Hematopoietic multipotent progenitor cell treated with erythropoietin and hydrocortisone succinate and interleukin-3 and kit ligand, for 8 days (in vitro differentiated cells): ENCODE results near the gene C1orf226.

Source experiments
- DNase-seq: peaks from one replicate; pipeline ENCODE4 v3.0.0-alpha.2; 2015

C1orf226 gene

DNA sequence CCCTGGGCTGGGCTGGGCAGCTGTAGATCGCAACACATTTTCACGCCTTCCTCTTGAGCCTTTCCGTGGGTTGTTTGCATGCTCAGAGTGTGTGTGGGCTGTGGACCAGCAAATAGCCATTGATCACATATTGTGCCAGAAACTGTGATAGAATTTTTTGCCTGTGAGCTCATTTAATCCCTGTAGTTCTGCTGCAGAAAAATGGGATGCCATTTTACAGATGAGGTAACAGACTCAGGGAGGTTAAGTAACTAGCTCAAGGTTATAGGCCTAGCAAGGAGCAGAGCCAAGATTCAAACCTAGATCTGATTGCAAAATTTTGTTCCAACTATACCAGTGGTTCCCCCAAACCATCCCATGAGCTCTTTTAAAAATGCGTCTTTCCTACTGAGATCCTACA is 15.4 kb upstream of the C1orf226 start:
- DNase-seq: no peak

DNA sequence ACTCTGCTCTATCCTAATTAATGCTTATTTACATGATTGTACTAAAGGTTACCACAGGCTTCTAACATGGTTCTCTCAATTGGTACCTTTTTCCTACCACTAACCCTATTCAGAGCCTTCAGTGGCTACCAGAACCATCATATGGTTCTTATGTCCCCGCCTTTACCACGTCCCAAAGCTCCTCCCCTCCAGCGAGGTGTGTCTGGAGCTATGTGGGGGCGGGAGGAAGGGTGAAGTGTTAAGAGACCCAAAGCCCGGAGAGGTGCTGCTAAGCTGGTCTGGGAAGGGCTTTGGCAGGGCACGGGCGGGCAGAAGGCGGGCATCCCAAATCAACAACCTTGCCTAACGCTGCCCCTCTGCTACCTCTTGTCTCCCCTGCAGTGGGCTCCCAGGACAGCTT is 14.9 kb upstream of the C1orf226 start:
- DNase-seq: no peak

DNA sequence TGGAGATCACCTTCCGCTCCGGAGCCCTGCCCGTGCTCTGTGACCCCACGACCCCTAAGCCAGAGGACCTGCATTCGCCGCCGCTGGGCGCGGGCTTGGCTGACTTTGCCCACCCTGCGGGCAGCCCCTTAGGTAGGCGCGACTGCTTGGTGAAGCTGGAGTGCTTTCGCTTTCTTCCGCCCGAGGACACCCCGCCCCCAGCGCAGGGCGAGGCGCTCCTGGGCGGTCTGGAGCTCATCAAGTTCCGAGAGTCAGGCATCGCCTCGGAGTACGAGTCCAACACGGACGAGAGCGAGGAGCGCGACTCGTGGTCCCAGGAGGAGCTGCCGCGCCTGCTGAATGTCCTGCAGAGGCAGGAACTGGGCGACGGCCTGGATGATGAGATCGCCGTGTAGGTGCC is 14.5 kb upstream of the C1orf226 start:
- no peak for DNase-seq

DNA sequence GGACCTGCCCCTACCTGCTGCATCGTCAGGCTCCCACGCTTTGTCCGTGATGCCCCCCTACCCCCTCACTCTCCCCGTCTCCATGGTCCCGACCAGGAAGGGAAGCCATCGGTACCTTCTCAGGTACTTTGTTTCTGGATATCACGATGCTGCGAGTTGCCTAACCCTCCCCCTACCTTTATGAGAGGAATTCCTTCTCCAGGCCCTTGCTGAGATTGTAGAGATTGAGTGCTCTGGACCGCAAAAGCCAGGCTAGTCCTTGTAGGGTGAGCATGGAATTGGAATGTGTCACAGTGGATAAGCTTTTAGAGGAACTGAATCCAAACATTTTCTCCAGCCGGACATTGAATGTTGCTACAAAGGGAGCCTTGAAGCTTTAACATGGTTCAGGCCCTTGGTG is 13.8 kb upstream of the C1orf226 start:
- DNase-seq: no peak

DNA sequence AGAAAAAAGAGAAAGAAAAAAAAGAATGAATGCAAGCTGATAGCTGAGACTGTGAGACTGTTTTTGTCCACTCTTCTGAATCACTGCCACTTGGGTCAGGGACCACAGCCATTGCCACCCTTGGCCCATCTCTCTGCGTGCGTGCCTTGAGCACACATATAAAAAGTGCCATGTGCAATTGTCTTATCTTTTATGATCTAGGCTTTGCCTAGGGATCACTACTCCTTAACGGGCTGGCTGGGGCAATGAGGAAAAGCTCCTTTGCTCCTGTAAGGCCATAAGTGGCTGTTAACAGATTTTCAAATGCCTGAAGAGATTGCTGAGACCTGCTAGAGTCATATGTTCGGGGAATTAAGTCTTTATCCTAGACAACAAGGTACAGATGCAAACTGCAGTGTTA is 13.1 kb upstream of the C1orf226 start:
- no peak for DNase-seq

DNA sequence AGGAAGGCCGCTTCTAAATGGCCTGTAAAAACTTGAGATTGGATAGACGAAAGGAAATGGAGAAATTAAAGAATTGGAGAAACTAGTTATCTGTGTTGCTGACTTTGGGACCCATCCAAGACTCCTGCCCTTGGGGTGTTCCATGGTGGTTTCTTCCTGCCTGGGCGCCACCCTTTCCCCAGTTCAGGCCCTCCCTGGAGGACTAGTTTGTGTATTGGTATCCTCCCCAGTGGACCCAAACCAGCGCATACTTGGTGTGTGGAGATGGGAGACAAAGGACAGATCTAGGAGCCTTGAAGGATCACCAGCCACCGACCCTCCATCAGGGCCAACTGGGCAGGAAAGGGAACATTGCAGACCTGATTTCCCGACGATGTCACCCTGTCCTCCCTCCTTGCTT is 12.0 kb upstream of the C1orf226 start:
- DNase-seq: no peak

DNA sequence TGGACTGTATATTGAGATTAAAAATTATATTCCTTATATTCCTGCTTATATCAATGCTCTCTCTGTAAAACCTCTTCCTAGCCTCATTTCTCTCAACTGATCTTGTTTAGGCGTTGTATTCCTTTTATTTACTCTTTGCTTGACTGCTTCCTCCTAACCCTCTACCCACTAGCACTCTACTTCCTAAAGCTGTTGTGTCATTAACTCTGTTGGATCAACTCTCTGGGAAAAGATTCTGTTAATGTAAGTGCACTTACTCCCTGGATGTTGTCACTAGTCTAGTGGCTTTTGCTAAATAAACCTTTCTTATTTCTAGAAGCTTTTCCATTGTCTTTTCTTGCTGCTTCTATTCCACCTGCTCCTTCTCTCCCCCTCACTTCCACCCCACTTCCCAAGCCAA is 11.4 kb upstream of the C1orf226 start:
- DNase-seq: no peak

DNA sequence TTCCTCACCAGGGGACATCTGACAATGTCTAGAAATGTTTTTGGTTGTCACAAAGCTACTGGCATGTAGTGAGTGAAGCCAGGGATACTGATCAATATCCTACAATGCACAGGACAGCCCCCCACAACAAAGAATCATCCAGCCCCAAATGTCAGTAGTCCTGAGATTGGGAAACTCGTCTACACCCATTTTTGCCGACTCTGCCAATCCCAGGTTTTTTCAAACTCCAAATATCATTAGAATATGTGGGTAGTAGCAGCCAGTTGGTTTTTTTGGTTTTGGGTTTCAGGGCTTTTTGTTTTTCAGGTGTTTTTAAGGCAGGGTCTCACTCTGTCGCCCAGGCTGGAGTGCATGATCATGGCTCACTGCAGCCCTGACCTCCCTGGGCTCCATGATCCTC is 10.8 kb upstream of the C1orf226 start:
- no peak for DNase-seq

DNA sequence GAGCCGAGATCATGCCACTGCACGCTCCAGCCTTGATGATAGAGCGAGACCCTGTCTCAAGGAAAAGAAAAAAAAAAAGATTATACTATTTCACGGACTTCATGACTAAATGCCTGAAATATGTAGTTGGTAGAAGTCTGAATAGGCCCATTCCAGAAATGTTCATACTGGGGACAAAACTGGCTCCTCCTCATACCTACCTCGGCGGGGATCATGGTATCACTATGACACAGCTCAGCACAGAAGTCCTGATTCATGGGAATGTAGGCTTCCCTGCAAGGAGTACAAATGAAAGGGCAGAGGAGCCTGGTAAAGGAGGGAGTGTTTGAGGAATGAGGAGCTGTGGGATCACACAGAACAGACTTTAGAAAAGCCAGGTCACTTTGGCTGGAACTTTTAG is 9.9 kb upstream of the C1orf226 start:
- no peak for DNase-seq

DNA sequence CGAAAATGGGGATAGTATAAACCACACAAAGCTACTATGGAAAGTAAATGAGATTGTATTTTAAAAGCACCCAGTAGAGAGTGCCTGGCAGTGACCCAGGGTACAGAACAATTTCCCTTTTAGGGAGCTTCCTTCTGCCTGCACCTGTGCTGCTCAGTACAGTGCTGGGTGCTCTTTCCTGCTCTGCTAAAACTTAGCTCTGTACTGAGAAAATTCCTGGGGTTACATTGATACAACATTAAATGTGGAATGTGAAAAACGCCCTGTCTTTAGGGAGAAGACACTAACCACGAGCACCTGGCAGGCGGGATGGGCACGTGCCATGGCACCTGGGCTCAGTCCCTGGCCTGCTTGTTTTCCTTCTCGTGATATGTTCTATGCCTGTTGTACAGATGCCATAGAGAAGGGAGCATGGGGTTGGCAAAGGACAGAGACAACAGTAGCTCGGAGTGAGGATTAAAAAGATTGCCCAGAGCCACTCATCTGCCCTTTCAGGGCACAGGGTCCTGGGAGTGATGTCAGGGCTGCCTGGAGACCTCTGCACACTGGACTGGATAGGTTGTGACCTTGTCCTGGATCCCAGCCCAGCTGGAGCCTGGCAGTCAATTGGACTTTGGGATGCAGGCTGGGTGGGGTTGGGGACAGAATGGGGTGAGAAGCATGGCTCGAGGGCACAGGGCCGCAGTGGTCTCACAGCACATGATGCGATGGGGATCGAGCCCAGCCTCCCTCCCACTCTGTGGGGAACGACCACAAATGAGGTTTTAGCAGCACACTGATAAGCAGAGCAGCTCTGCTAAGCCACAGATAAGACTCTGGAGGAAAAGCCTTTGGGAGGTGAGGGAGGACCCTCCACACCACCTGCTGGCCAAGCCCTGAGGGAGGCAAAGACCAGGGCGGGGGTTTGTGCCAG is 9.1 kb upstream of the C1orf226 start:
- peak; percentile 91 for DNase-seq

DNA sequence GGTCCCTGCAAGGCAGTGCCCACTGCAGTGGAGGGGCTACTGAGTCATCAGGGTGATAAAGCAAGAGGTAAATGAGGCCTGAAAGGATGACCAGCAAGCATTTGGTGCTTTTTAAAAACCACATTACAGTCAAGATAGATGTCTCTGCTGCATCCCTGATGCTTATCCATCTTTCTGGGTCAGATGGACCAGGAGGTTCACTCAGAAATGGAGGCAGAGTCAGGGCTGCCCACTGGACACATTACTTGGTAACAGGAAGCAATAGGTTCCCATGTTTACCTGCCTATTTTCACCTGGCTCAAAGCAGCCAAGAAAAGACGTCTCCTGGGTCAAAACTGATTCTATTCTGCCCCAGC is 8.5 kb upstream of the C1orf226 start:
- DNase-seq: no peak

DNA sequence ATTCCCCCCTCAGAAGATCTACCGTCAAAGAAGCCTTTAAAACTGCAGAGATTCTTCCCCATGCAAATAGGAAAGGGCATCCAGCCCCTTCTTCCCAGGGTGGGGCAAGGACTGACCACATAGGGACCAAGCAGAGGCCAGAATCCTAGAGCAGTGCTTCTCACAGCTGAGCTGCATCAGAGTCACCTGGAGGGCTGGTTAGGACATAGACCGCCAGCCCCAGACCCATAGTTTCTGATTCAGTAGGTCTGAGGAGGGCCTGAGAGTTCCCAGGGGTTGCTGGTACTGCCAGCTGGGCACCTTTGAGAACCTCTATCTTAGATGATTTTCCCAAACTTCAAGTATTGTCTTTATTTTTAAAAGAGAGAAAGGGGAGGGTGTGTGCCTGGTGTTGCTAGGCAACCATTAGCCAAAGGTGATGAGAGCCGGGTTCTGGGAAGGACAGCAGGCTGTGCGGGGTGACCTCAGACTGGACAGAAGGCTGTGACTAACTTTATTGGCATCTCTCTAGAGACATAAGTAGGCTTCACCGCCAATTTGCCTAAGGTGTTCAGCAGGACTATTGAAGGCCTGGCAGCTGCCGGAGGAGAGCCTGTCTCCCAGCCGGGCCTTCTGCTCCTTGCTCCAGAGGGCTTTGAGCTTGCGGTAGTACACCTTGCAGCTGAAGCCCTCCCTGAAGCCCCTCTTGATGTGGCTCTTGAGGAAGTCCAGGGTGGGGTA is 7.8 kb upstream of the C1orf226 start:
- no peak for DNase-seq

DNA sequence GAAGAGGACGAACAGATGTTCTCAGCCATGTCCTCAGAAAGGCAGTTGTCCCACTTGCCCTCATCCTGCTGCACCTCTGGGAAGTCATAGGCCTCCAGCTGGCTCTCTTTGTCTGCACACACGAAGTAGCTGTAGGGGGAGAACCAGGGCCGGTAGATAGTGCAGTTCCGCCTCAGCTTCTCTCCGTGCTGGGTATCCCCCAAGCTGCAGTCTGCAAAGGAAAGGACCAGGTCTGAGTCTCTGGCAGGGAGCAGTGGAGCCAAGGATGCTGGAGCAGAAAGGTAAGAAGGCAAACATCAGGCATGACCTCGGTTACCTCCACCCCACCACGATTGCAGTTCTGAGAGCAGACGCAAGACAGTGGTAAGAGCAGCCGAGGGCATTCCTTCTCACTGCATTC is 7.1 kb upstream of the C1orf226 start:
- no peak for DNase-seq

DNA sequence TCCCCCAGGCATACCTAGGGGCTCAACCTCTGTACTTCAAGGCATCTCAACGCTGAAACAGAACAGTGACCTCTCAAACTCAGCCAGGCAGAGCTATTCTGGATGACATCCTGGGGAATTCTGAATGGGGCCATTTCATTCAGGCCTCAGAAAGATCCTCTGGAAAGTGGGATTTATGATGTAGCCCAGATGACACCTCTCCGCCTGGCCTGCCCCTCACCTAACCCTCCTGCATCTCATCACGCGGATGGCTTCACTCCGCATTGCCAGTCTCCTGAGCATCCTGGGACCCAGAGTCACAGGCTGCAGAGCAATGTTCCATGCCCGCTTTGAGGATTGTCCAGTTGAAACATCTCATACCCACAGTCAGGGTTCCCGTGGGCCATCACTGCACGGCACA is 6.1 kb upstream of the C1orf226 start:
- DNase-seq: no peak

DNA sequence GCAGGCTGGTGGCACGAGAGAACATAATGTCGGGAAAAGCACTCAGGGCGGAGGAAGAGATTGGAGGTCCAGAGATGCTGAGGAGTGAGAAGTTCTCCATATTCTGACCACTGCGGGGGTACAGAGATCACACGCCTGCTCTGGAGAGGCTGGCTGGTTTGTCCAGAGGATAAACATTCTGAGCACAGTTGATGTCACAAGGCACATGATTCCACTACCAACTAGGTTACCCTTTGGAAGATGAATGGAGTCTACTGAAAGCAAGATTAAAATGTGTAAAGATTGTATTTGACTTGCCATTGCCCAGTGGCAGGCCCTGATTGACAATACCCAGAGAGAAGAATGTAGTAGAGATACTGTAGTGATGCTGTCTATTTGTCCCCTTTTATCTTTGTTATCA is 4.8 kb upstream of the C1orf226 start, which contains the start of gene SPATA46:
Gene SPATA46, minus strand, starts transcription at position 164 of the 400 bp plus-strand sequence. Its CDS starts 64 bp downstream, at position 100.
- no peak for DNase-seq

DNA sequence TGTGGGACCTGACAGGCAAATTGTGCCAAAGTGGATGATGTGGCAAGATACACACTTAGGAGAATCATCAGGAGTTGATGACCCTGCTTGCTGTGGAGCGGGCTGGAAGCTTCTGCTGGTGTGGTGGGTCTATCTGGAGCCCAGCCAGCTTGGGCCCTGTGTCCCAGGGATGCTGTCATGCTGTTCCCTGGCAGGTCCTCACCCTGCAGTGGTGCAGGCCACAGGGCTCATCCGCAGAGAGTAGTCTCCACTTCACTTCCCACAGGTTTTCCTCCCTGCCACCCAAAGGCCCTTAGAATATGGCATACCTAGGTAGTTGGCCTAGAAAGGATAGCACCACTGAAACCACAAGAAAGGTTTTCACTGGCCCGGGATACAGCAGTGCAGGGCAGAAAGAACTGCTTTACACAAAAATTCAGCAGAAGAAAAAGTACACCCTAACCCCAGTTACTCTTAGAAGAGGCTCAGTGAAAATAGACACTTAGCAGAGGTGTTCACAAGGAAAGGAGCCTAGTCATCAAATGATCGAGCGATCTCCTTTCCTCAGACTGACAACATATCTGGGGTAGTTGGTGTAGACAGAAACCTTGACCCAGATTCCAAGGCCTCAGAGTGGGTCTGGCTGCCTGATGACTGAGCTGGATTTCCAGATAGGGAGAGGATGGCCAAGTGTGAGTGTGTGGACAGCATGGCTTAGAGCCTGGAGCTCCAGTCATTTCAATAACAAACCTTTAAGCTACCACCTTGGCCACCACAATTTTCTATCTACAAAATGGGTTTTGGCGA is 1.3 kb upstream of the C1orf226 start:
- no peak for DNase-seq

DNA sequence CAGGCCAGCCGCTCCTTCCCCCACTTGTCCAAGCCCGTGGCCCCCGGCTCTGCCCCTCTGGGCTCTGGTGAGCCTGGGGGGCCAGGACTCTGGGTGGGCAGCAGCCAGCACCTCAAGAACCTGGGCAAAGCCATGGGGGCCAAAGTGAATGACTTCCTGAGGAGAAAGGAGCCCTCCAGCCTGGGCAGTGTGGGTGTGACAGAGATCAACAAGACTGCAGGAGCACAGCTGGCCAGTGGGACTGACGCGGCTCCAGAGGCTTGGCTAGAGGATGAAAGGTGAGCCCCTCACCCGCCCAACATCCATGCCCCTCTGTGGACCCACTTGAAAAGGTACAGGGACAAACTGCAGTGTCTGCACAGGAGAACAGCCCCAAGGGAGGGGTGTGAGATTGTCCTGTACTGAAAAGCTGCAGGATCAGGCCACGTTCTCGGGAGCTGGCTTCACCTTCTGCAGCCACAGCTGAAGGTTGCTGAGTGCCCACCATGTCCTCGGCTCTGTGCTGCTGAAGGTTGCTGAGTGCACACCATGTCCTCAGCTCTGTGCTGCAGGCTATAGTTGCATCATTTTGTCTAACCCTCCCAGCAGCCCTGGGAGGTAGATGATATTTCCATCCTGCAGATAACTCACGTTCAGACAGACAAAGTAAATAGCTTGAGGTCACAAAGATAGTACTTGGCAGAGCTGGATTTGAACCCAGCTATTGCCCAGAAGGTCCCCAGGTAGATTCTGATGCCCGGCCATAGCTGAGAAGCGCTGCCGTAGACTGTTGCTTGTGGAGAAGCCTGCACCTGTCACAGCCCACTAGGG is 618 bp downstream of the C1orf226 start:
- DNase-seq: no peak

DNA sequence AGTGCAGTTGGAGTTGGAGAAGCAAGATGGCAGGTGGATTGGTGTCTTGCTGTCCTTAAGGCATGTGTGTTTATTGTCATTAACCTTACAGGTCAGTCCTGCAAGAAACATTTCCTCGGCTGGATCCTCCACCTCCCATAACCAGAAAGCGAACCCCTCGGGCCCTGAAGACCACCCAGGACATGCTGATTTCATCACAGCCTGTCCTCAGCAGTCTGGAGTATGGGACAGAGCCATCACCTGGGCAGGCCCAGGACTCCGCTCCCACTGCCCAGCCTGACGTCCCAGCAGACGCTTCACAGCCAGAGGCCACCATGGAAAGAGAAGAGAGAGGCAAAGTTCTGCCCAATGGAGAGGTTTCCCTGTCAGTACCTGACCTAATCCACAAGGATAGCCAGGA is 1.6 kb downstream of the C1orf226 start:
- DNase-seq: no peak

DNA sequence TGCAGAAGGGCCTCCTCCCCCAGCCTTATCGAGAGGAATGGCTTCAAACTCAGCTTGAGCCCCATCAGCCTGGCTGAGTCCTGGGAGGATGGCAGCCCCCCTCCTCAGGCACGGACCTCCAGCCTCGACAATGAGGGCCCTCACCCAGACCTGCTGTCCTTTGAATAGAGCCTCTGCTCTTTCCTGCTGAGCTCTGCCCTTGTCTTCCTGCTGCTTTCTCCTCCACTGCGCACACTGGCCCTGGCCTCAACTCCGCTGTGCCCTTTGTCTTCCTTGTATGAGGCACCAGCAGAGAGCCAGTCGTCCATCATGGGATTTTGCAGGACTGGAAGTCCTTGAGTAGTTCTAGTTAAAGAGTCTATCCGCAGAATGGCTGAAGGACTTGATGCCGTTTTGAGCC is 2.0 kb downstream of the C1orf226 start:
- no peak for DNase-seq

DNA sequence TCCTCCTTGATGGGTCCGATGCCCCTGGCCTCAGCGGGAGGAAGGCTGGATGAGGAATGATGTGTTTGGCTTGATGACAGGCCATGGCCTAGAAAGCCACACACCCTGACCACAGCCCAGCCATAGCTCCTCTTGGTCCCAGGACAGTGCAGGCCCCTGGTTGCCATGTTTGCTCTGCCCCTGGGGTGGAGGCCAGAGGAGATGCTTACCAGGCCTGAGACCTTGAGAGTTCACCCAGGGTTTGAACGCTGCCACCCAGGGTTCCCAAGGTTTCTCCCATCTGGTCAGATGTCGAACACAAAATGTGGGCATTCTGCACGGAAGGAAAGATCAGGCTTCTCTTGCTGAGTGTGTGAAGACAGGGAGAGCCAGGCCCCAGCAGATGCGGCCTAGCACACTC is 2.6 kb downstream of the C1orf226 start:
- DNase-seq: no peak

DNA sequence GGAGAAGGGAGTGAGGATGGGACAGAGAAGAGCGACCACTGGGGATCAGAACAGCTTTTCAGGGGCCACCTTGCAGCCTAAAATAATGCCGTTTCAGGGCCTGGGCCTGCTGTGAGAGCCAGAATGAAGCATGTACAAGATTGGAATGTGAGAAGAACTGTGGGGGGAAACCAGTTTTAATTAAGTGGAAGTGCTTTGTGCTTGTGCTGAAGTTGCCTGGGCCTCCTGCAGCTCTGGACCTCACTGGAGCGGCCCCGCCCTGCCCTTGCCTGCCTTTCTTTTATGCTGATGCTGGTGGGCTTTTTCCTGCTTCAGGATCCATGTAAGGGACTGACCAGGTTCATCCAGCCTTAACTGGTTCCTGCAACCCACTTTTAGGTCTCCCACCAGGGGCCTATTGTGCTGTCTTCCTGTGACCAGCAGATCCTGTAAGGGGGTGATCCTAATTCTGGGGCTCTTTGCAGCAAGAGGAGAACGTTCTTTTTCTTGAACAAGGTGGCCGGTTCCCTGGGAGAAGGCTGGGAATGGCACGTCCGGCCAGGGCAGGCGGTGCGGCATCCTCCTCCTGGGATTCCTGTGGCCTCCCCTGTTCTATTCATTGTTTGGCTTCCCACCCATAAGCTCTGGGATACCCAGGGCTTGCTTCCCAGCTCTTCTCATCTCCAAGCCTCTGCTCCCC is 3.2 kb downstream of the C1orf226 start:
- DNase-seq: no peak

DNA sequence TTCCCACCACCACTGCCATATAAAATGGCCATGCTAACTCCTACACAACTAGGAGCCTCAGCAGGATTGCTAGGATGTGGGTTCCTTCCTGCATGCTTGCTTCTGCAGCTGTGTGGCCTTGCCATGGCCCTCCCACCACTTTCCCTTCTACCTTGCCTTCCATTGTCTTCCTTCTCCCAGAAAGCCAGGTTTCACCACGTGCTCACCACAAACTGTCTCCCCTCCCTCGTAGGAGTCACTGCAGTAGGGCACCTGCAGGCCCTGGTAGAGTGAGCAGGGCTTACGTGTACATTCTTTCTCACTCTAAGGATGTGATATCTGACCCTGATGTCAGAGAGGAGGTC is 3.7 kb downstream of the C1orf226 start:
- DNase-seq: no peak
